Upper lobe of left lung (tissue), 4 donors: ENCODE results near the gene DTX2.
"Not testable (repeated sequence)": the region's sequence is repeated elsewhere in the genome, so short reads cannot be mapped to it uniquely, and the experiment has no call there.

ENCODE experiments used
- CTCF ChIP-seq, 6 experiments: fragments of 450-650 bp in 4 of 6; fragments of 200-600 bp in 2 of 6; sonication (generic) in 2 of 6; IDR thresholded peaks; one replicate each; pipeline ENCODE4 v1.5.1; 2016 to 2019; ENCODE audit warnings: antibody characterized with exemption in 6 of 6
- EP300 ChIP-seq, 4 donors: sonication (generic); formaldehyde crosslinking; IDR thresholded peaks; one replicate each; pipeline ENCODE4 v1.5.1; 2017; ENCODE audit warnings: antibody characterized with exemption in 4 of 4, control low read depth in 2 of 4
- POLR2A ChIP-seq, 4 donors: fragments of 450-650 bp; IDR thresholded peaks; one replicate each; pipeline ENCODE4 v1.5.1; 2016 to 2017; ENCODE audit warnings: antibody characterized with exemption in 4 of 4, mild to moderate bottlenecking in 2 of 4
- POLR2AphosphoS5 ChIP-seq, 2 donors: sonication (generic); formaldehyde crosslinking; IDR thresholded peaks; one replicate each; pipeline ENCODE4 v1.5.1; 2017; ENCODE audit warnings: antibody characterized with exemption in 2 of 2

GRCh38 chr7:76476742-76477474, 15.4 kb downstream of the DTX2 start:
- TF ChIP-seq CTCF, EP300, POLR2A, POLR2AphosphoS5 (IDR thresholded peaks at IDR 0.05): not testable (repeated sequence)
